ENCODE measurements around the gene MSI1. TPM values are rescaled to one million over a fixed set of nuclear protein-coding genes. Genes with fewer than 3 reads are reported as not detected.

Gene MSI1
- total and polyA plus RNA-seq, 2 of the 13 experiments (the other 11 are each of a cell fraction or from before 2014, with no cell fraction given): 0.09 to 0.46 TPM

- TF ChIP-seq ZNF770 (CRISPR knock-in tag; IDR thresholded peaks at IDR 0.05) (peak; percentile 91), ZNF414 (CRISPR knock-in tag; IDR thresholded peaks at IDR 0.05) (no peak), HDAC2 (CRISPR knock-in tag; IDR thresholded peaks at IDR 0.05) (no peak), ZNF24 (IDR thresholded peaks at IDR 0.05) (no peak), NFRKB (IDR thresholded peaks at IDR 0.05) (no peak)
These were observed 25.9 kb downstream of the MSI1 start (continued) for GRCh38 chr12:120343039-120343537.

GRCh38 chr12:120342175-120343038, 26.6 kb downstream of the MSI1 start:
- Histone ChIP-seq H3K27me3 (ENCODE audit: control insufficient read depth in 1 of 2, insufficient read depth in 2 of 2, low read length in 2 of 2) (no peaks in the 10 kb centered on the region), H3K36me3 (replicated peaks in 1 of 2; ENCODE audit: control insufficient read depth in 1 of 2, insufficient read depth in 2 of 2, low read length in 2 of 2) (no peaks in the 10 kb centered on the region), H3K9me3 (ENCODE audit: low read length) (peaks cover 10% of the 10 kb centered on the region), H3K4me1 (ENCODE audit: insufficient read depth, low read length) (peaks cover 34% of the 10 kb centered on the region), H2AFZ (ENCODE audit: low read length) (no peak overlapping the region), H3K27ac (ENCODE audit: extremely low read length, insufficient read depth, low read length) (no peak overlapping the region), H3K9ac (ENCODE audit: insufficient read depth, low read depth, low read length) (peak overlapping the region; percentile 22; the same call in 1 of the 2 replicates), H3K4me2 (ENCODE audit: low read depth, low read length) (peak overlapping the region; percentile 68), H3K4me3 (replicated peaks in 1 of 3; ENCODE audit: insufficient read depth in 1 of 3, low read depth in 2 of 3, low read length in 3 of 3) (peak overlapping the region; percentile 6 to 48 (median 16); a peak in 3 of 6 replicates), H4K20me1 (ENCODE audit: insufficient read depth, low read length) (no peaks in the 10 kb centered on the region), H3K79me2 (ENCODE audit: insufficient read depth, low read length) (no peaks in the 10 kb centered on the region)
- ATAC-seq: peak; percentile 84
- 49% methylated on average over 21 of the region's 30 CpGs for WGBS (ENCODE audit: low lambda C conversion rate)
- ChIA-PET POLR2A (interaction anchor here (1.8 kb wide), 1 partner anchor 51 kb away, joined by 4 read pairs; no protein-coding TSS in a partner anchor), CTCF (ENCODE audit: low intra/inter-chr PET ratio, low total read pairs) (no interaction called here)
- BruUV-seq (replicated peaks): no TSS peak
- no peak for DNase-seq (ENCODE audit: low spot score)
- FAIRE-seq: peak; percentile 23
- intact Hi-C loops (cut with micrococcal nuclease; ENCODE audit: unreplicated experiment) (no loop called here), in situ Hi-C loops (cut with HindIII; ENCODE audit: extremely low pct_ligation_motif_present, low pct_unique_long_range_greater_than_20kb) (no loop called here)
- TF ChIP-seq NR2F6 (IDR thresholded peaks at IDR 0.05) (peak; percentile 88), NR2F6 (CRISPR knock-in tag; IDR thresholded peaks at IDR 0.05) (peak; percentile 90), ZNF609 (CRISPR knock-in tag; IDR thresholded peaks at IDR 0.05; ENCODE audit: borderline replicate concordance) (0 out of 2 replicates have a peak, but pooled peaks have one; percentile 20), THRA (CRISPR knock-in tag; IDR thresholded peaks at IDR 0.05; ENCODE audit: borderline replicate concordance) (peak; percentile 30; the same call in 1 of the 2 replicates), PATZ1 (CRISPR knock-in tag; IDR thresholded peaks at IDR 0.05) (peak; percentile 31; the same call in 1 of the 2 replicates)
